Hepatocyte (in vitro differentiated cells): ENCODE measurements around the gene FLYWCH2. TPM values are rescaled to one million over a fixed set of nuclear protein-coding genes. Genes with fewer than 3 reads are reported as not detected.

Experiments
- DNase-seq: peaks from one replicate; pipeline ENCODE4 v3.0.0-alpha.2; 2016; ENCODE audit warnings: low spot score
- H2AFZ ChIP-seq: fragments of 200-600 bp; sonication (generic); 2 replicates; pipeline ENCODE4 v1.6.0; 2016; ENCODE audit warnings: antibody characterized with exemption, mild to moderate bottlenecking
- H3K27ac ChIP-seq: fragments of 200-600 bp; sonication (generic); 2 replicates; pipeline ENCODE4 v1.5.1; 2016; ENCODE audit warnings: mild to moderate bottlenecking
- H3K27me3 ChIP-seq: fragments of 200-600 bp; sonication (generic); 2 replicates; pipeline ENCODE4 v1.6.1; 2016
- H3K36me3 ChIP-seq: fragments of 200-600 bp; sonication (generic); replicated peaks from 2 replicates; pipeline ENCODE4 v1.5.1; 2016; ENCODE audit warnings: low read depth; ENCODE audit not compliant: insufficient read depth
- H3K4me1 ChIP-seq: fragments of 200-600 bp; sonication (generic); 2 replicates; pipeline ENCODE4 v1.5.1; 2016; ENCODE audit warnings: mild to moderate bottlenecking, moderate library complexity; ENCODE audit not compliant: insufficient read depth
- H3K4me2 ChIP-seq: fragments of 200-600 bp; sonication (generic); 2 replicates; pipeline ENCODE4 v1.6.0; 2016
- H3K4me3 ChIP-seq: fragments of 200-600 bp; sonication (generic); 2 replicates; pipeline ENCODE4 v1.5.1; 2016; ENCODE audit warnings: mild to moderate bottlenecking
- H3K79me2 ChIP-seq: fragments of 200-600 bp; sonication (generic); 2 replicates; pipeline ENCODE4 v1.6.0; 2017; ENCODE audit warnings: mild to moderate bottlenecking
- H3K9me2 ChIP-seq: fragments of 200-600 bp; sonication (generic); replicated peaks from 2 replicates; pipeline ENCODE4 v1.6.0; 2017; ENCODE audit warnings: mild to moderate bottlenecking; ENCODE audit not compliant: insufficient read depth
- H3K9me3 ChIP-seq: fragments of 200-600 bp; sonication (generic); 2 replicates; pipeline ENCODE4 v1.5.1; 2016; ENCODE audit warnings: low read depth, mild to moderate bottlenecking
- H4K20me1 ChIP-seq: fragments of 200-600 bp; sonication (generic); 2 replicates; pipeline ENCODE4 v1.6.0; 2016; ENCODE audit warnings: mild to moderate bottlenecking; ENCODE audit not compliant: insufficient read depth, poor library complexity, severe bottlenecking
- EZH2 ChIP-seq: fragments of 200-600 bp; sonication (generic); IDR thresholded peaks from 2 replicates; pipeline ENCODE4 v1.6.1; 2016; ENCODE audit warnings: antibody characterized with exemption, mild to moderate bottlenecking, borderline replicate concordance
- EZH2phosphoT487 ChIP-seq: fragments of 200-600 bp; sonication (generic); IDR thresholded peaks from one replicate; pipeline ENCODE4 v1.6.1; 2018; ENCODE audit warnings: antibody characterized with exemption, mild to moderate bottlenecking, low read depth, moderate library complexity; ENCODE audit not compliant: unreplicated experiment, severe bottlenecking
- WGBS: methylation state at CpG from one replicate; pipeline ENCODE4 v1.1.6; 2016; ENCODE audit warnings: low lambda C conversion rate; ENCODE audit errors: missing lambda C conversion rate; 5-methylcytosine and 5-hydroxymethylcytosine counted together
- polyA plus RNA-seq: library from polyadenylated mRNA; unstranded; fragments of >200 nt; fragmentation: Nextera tagmentation; extraction: Ambion mirVana; gene quantifications from 2 replicates; pipeline ENCODE4 v1.2.1, GENCODE V29; 2016
- total RNA-seq: library from RNA; depleted of rRNA; stranded (reverse); fragments of >200 nt; gene quantifications from 2 replicates; pipeline ENCODE4 v1.2.3, GENCODE V29; 2014
- TF ChIP-seq, protein P1 (sequence below): fragments of 200-600 bp; sonication (generic); IDR thresholded peaks from 2 replicates; pipeline ENCODE4 v1.5.1; 2016; ENCODE audit warnings: antibody characterized with exemption, mild to moderate bottlenecking; ENCODE audit not compliant: poor library complexity

The FLYWCH2 gene
- total and polyA plus RNA-seq, 2 experiments from 2014 or later = 40.0 to 45.1 TPM

DNA sequence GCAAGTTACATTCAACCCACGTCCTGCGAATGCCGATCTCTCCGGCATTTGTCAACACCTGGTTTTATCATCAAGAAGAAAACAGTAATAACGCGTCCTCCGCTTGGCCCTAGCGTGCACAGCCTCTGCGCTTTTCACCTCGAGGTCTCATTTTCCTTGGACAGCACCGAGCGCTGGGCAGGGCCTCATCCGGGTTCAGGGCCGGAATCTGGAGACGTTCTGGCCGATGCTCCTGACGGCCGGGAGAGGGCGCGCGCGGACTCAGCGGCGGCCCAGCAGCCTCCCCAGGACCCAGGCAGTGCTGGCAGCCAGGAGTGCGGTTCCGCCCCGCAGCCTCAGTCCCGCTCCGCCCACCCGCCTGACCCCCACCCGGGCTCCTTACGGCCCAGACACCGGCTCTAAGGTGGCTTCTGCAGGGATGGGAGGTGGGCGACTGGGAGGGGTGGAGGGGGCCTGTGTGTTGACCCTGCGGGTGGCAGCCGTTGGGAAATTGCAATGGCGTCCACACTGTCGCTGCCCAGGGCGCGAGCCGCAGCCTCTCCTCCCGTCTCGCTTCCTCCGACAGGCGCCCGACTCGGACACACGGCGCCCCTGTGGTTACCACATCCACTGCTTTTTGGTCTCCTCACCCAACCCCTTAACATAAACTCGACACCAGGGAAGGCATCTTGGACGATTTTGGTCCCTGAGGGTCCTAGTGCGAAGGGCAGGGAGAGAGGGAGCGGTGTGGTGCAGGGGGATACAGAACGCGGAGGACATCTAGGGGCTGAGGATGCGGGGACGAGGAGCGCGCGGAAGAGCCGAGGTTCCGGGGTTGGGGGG lies 21.3 kb downstream of the FLYWCH2 start:
- WGBS = 2% methylated on average over 50 of the region's 62 CpGs
- no peaks in the 10 kb centered on the region for H3K27me3 ChIP-seq
- no peaks in the 10 kb centered on the region for H3K9me2 ChIP-seq
- H3K9me3 ChIP-seq = no peaks in the 10 kb centered on the region
- peaks cover 7% of the 10 kb centered on the region for H3K4me1 ChIP-seq
- peak overlapping the region; percentile 90 for H3K27ac ChIP-seq
- TF ChIP-seq, protein P1, sequence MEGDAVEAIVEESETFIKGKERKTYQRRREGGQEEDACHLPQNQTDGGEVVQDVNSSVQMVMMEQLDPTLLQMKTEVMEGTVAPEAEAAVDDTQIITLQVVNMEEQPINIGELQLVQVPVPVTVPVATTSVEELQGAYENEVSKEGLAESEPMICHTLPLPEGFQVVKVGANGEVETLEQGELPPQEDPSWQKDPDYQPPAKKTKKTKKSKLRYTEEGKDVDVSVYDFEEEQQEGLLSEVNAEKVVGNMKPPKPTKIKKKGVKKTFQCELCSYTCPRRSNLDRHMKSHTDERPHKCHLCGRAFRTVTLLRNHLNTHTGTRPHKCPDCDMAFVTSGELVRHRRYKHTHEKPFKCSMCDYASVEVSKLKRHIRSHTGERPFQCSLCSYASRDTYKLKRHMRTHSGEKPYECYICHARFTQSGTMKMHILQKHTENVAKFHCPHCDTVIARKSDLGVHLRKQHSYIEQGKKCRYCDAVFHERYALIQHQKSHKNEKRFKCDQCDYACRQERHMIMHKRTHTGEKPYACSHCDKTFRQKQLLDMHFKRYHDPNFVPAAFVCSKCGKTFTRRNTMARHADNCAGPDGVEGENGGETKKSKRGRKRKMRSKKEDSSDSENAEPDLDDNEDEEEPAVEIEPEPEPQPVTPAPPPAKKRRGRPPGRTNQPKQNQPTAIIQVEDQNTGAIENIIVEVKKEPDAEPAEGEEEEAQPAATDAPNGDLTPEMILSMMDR = peak; percentile 93
- TF ChIP-seq EZH2phosphoT487 = no peak
- TF ChIP-seq EZH2 = no peak
- H3K4me3 ChIP-seq = peak overlapping the region; percentile 80
- H3K36me3 ChIP-seq = no peaks in the 10 kb centered on the region
- H2AFZ ChIP-seq = peak overlapping the region; percentile 72
- H4K20me1 ChIP-seq = no peaks in the 10 kb centered on the region
- peak overlapping the region; percentile 89 for H3K4me2 ChIP-seq
- peak; percentile 94 for DNase-seq
- H3K79me2 ChIP-seq = no peaks in the 10 kb centered on the region

DNA sequence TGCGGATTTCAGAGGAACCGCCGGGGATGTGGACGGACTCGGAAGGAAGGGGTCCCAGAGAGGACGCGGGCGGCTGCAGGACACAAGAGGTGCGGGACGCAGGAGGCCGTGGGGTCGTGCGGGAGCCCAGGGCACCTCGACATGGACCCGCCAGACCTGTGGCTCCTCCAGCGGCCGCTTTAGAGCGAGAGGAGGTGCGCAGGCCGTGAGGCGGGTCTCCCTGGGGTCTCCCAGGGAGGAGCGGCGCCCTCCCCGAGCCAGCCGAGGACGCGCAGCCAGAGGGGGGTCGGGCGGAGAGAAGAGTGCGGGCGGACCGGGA lies 21.9 kb downstream of the FLYWCH2 start:
- TF ChIP-seq, protein P1 = no peak
- TF ChIP-seq EZH2phosphoT487 (no peak), EZH2 (no peak)
- WGBS = 3% methylated on average over 32 of the region's 32 CpGs
- H3K9me3 ChIP-seq = no peaks in the 10 kb centered on the region
- no peaks in the 10 kb centered on the region for H3K9me2 ChIP-seq
- no peaks in the 10 kb centered on the region for H3K36me3 ChIP-seq
- no peaks in the 10 kb centered on the region for H3K27me3 ChIP-seq
- peaks cover 7% of the 10 kb centered on the region for H3K4me1 ChIP-seq
- peak overlapping the region; percentile 80 for H3K4me3 ChIP-seq
- no peaks in the 10 kb centered on the region for H3K79me2 ChIP-seq
- DNase-seq = no peak
- peak overlapping the region; percentile 72 for H2AFZ ChIP-seq
- peak overlapping the region; percentile 90 for H3K27ac ChIP-seq
- H4K20me1 ChIP-seq = no peaks in the 10 kb centered on the region
- H3K4me2 ChIP-seq = peak overlapping the region; percentile 89

DNA sequence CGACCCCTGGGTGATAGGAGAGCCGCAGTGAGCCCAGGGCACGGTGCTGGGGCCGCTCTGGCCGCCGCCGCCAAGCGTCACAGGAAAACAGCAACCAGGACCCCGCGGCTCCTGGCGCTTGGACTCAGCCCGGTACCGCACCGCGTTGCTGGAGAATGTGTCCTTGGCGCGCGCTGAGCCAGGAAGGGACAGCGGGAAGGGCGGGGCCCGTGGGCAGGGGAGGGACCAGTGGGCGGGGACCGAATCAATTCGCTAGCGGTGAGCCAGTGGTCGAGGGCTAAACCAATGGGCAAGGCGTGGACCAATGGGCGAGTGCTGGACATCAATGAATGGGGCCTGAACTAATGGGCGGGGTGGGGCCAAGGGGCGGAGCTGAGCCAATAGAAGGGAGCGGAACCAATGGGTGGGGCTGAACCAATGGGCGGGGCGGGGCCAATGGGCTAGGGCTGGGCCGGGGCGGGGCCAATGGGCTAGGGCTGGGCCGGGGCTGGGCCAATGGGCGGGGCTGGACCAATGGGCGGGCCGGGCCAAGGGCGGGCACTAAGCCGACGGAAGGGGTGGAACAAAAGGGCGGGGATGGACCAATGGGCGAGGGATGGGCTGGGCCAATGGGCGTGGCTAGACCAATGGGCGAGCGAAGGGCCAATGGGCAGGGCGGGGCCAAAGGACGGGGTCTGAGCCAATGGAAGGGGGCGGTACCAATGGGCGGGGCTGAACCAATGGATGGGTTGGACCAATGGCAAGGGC lies 22.4 kb downstream of the FLYWCH2 start:
- Histone ChIP-seq H4K20me1 (no peaks in the 10 kb centered on the region), H3K4me1 (peaks cover 7% of the 10 kb centered on the region), H3K36me3 (no peaks in the 10 kb centered on the region), H3K79me2 (no peaks in the 10 kb centered on the region), H3K9me2 (no peaks in the 10 kb centered on the region), H3K4me2 (peak overlapping the region; percentile 89), H2AFZ (peak overlapping the region; percentile 72), H3K27me3 (no peaks in the 10 kb centered on the region), H3K27ac (peak overlapping the region; percentile 90), H3K9me3 (no peaks in the 10 kb centered on the region), H3K4me3 (peak overlapping the region; percentile 80)
- peak; percentile 98 for DNase-seq
- WGBS = 2% methylated on average over 14 of the region's 51 CpGs
- TF ChIP-seq, protein P1 = no peak
- TF ChIP-seq EZH2 (no peak), EZH2phosphoT487 (no peak)
